Hematopoietic multipotent progenitor cell treated with erythropoietin and hydrocortisone succinate and interleukin-3 and kit ligand, for 17 days (in vitro differentiated cells): ENCODE data around the gene DLGAP4.

Experiments
- DNase-seq: peaks from one replicate; pipeline ENCODE4 v3.0.0-alpha.2; 2015; ENCODE audit warnings: low spot score

Gene DLGAP4

GRCh38 chr20:36305602-36306551 lies at the start of gene DLGAP4:
TSS of gene DLGAP4 (plus strand) at chr20:36306339. CDS start at chr20:36431718, 125,379 bp downstream.
- no peak for DNase-seq

- DNase-seq: no peak
Measured at GRCh38 chr20:36259177-36260061, 46.7 kb upstream of the DLGAP4 start.

GRCh38 chr20:36260316-36260715 lies 45.8 kb upstream of the DLGAP4 start:
- DNase-seq: no peak

GRCh38 chr20:36261389-36262105 lies 44.6 kb upstream of the DLGAP4 start:
- DNase-seq: no peak

GRCh38 chr20:36262440-36262839 lies 43.7 kb upstream of the DLGAP4 start:
- no peak for DNase-seq

- DNase-seq: no peak
Measured at GRCh38 chr20:36264426-36265246, 41.5 kb upstream of the DLGAP4 start.

GRCh38 chr20:36266189-36266588 lies 40.0 kb upstream of the DLGAP4 start:
- DNase-seq: no peak

- no peak for DNase-seq
Measured at GRCh38 chr20:36267605-36268381, 38.3 kb upstream of the DLGAP4 start.

GRCh38 chr20:36268440-36269342 lies 37.4 kb upstream of the DLGAP4 start:
- no peak for DNase-seq

- DNase-seq: no peak
Measured at GRCh38 chr20:36269507-36269906, 36.6 kb upstream of the DLGAP4 start.

GRCh38 chr20:36270744-36271638 lies 35.1 kb upstream of the DLGAP4 start:
- no peak for DNase-seq

GRCh38 chr20:36271639-36272546 lies 34.2 kb upstream of the DLGAP4 start:
- no peak for DNase-seq

- no peak for DNase-seq
Measured at GRCh38 chr20:36272547-36273220, 33.5 kb upstream of the DLGAP4 start.

GRCh38 chr20:36273414-36274180 lies 32.5 kb upstream of the DLGAP4 start:
- no peak for DNase-seq

GRCh38 chr20:36274181-36274841 lies 31.8 kb upstream of the DLGAP4 start:
- no peak for DNase-seq
